Activated CD4-positive, alpha-beta T cell treated with anti-CD3 and anti-CD28 coated beads, Interleukin-2, amount 10 ng/mL, durations not matched to agents 7 days and 5 days (primary cell): ENCODE data around the gene SPDYE3. TPM values are rescaled to one million over a fixed set of nuclear protein-coding genes. Genes with fewer than 3 reads are reported as not detected.
"Not testable (repeated sequence)": the region's sequence is repeated elsewhere in the genome, so short reads cannot be mapped to it uniquely, and the experiment has no call there.

Source experiments
- CTCF ChIA-PET: fragments of 350-600 bp; sonication (Branson Sonifier 250); formaldehyde crosslinking; loops from one replicate; lab custom pipeline; 2021; ENCODE audit warnings: antibody characterized with exemption; lab: Charles Lee
- POLR2A ChIA-PET: fragments of 350-600 bp; sonication (Branson Sonifier 250); formaldehyde crosslinking; loops from one replicate; lab custom pipeline; 2021; ENCODE audit warnings: antibody characterized with exemption; lab: Charles Lee
- DNase-seq: peaks from one replicate; pipeline ENCODE4 v3.0.0-alpha.2; 2020
- H3K27ac Mint-ChIP-seq: one replicate; pipeline ENCODE4 v1.8.0; 2021; ENCODE audit warnings: mild to moderate bottlenecking, moderate library complexity, mixed read lengths
- H3K27me3 Mint-ChIP-seq: one replicate; pipeline ENCODE4 v1.8.0; 2021; ENCODE audit warnings: mixed read lengths
- H3K36me3 Mint-ChIP-seq: one replicate; pipeline ENCODE4 v1.8.0; 2021; ENCODE audit warnings: low read depth, mixed read lengths
- H3K4me1 Mint-ChIP-seq: one replicate; pipeline ENCODE4 v1.8.0; 2021; ENCODE audit warnings: mixed read lengths
- H3K4me3 Mint-ChIP-seq: one replicate; pipeline ENCODE4 v1.8.0; 2021; ENCODE audit warnings: mild to moderate bottlenecking, moderate library complexity, mixed read lengths
- H3K9me3 Mint-ChIP-seq: one replicate; pipeline ENCODE4 v1.8.0; 2021; ENCODE audit warnings: mixed read lengths
- total RNA-seq, 2 experiments: library from RNA; stranded (reverse); gene quantifications; one replicate each; pipeline ENCODE4 v1.2.3, GENCODE V29; 2021

The SPDYE3 gene, protein sequence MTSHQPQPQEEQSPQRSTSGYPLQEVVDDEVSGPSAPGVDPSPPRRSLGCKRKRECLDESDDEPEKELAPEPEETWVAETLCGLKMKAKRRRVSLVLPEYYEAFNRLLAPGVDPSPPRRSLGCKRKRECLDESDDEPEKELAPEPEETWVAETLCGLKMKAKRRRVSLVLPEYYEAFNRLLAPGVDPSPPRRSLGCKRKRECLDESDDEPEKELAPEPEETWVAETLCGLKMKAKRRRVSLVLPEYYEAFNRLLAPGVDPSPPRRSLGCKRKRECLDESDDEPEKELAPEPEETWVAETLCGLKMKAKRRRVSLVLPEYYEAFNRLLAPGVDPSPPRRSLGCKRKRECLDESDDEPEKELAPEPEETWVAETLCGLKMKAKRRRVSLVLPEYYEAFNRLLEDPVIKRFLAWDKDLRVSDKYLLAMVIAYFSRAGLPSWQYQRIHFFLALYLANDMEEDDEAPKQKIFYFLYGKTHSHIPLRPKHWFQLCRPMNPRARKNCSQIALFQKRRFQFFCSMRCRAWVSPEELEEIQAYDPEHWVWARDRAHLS
- total RNA-seq, result not detected

DNA sequence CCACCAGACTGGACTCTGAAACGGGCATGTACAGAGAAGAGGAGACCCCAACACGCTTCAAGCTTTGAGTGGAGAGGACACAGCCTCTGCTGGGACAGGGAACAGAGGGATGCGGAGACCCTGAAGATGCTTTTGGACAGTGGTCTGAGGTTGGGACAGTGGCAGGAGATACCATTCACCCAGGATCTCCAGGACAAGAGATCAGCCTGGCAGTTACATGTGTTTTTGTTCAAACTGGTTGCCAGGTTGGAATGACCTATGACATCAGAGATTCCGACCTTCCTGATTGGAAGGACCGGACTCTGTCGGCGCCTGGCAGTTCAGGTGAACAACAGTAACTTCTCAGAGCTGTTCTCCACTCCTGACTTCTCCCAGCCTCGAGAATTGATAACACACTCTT, at the start of gene SPDYE3:
Gene SPDYE3 (plus strand): TSS at position 301 of the 400 bp plus-strand sequence. CDS start 184 bp downstream, outside the sequence.
- POLR2A ChIA-PET, H3K36me3 Mint-ChIP-seq, DNase-seq, H3K9me3 Mint-ChIP-seq, H3K27me3 Mint-ChIP-seq, H3K4me1 Mint-ChIP-seq, H3K4me3 Mint-ChIP-seq, CTCF ChIA-PET, H3K27ac Mint-ChIP-seq: not testable (repeated sequence)

DNA sequence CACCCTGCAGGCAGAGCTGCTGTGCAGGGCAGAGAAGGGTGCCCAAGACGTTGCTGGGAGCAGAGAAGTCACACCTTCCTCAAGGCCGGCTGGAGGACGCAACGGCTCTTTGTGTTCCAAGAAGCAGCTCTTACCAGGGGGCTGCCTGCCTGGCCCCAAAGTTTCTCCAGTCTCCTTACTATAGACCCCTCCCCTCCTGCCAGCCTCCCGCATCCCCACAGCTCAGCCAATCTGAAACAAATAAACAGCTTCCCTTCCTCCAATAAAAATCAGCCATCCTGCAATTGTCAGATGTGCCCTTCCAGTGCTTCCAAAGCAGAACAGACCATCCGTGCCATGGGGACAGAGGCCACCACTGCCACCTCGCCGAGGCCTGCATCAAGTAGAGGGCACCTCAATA, 47.5 kb upstream of the SPDYE3 start:
- H3K9me3 Mint-ChIP-seq, H3K4me1 Mint-ChIP-seq, CTCF ChIA-PET, H3K27me3 Mint-ChIP-seq, H3K4me3 Mint-ChIP-seq, POLR2A ChIA-PET, DNase-seq, H3K36me3 Mint-ChIP-seq, H3K27ac Mint-ChIP-seq: not testable (repeated sequence)

DNA sequence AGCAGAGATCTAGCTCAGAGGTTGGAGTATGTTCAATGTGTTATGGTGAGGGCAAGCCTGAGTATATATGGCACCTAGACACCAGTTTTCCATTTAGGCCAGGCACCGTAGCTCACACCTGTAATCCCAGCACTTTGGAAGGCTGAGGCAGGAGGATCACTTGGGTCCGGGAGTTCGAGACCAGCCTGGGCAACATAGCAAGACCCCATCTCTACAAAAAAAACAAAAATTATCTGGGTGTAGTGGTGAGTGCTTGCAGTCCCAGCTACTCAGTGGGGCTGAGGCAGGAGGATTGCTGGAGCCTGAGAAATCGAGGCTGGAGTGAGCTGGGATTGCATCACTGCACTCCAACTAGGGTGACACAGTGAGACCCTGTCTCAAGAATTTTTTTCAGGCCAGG, 44.6 kb upstream of the SPDYE3 start:
- H3K4me1 Mint-ChIP-seq, H3K36me3 Mint-ChIP-seq, H3K27me3 Mint-ChIP-seq, H3K4me3 Mint-ChIP-seq, H3K9me3 Mint-ChIP-seq, H3K27ac Mint-ChIP-seq, POLR2A ChIA-PET, DNase-seq: not testable (repeated sequence)
- CTCF ChIA-PET, result interaction anchor here (1.5 kb wide), 1 partner anchor 9 kb away, joined by 7 read pairs; no protein-coding TSS in a partner anchor

- DNase-seq, CTCF ChIA-PET, H3K27ac Mint-ChIP-seq, H3K4me1 Mint-ChIP-seq, H3K9me3 Mint-ChIP-seq, H3K36me3 Mint-ChIP-seq, H3K4me3 Mint-ChIP-seq, POLR2A ChIA-PET, H3K27me3 Mint-ChIP-seq: not testable (repeated sequence)
These were observed 43.3 kb upstream of the SPDYE3 start for GRCh38 chr7:100264223-100264622.

DNA sequence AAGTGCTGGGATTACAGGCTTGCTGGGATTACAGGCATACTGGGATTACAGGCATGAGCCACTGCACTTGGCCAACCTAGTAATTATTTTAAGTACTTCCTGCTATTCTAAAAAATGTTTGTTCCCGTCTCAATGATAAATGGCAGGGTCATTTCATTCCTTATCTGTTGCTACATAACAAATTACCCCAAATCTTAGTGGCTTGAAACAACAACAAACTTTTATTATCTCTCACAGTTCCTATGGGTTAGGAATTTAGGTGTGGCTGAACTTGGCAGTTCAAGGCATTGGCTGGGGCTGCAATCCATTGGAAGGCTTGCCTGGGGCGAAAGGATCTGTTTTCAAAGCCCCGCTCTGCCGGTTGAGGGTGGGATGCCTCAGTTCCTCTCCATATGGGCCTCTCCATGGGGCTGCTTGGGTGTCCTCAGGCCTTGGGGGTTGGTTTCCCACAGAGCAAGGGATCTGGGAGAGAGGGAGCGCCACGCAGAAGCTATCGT, 42.8 kb upstream of the SPDYE3 start:
- H3K36me3 Mint-ChIP-seq, H3K4me3 Mint-ChIP-seq, POLR2A ChIA-PET, CTCF ChIA-PET, H3K27ac Mint-ChIP-seq, H3K27me3 Mint-ChIP-seq, H3K4me1 Mint-ChIP-seq, H3K9me3 Mint-ChIP-seq, DNase-seq: not testable (repeated sequence)

- CTCF ChIA-PET, H3K36me3 Mint-ChIP-seq, DNase-seq, H3K27me3 Mint-ChIP-seq, POLR2A ChIA-PET, H3K4me3 Mint-ChIP-seq, H3K9me3 Mint-ChIP-seq: not testable (repeated sequence)
- Mint-ChIP-seq H3K27ac (peak overlapping the region; percentile 46), H3K4me1 (peaks cover 11% of the 10 kb centered on the region)
These were observed 41.7 kb upstream of the SPDYE3 start for GRCh38 chr7:100265851-100266250.

DNA sequence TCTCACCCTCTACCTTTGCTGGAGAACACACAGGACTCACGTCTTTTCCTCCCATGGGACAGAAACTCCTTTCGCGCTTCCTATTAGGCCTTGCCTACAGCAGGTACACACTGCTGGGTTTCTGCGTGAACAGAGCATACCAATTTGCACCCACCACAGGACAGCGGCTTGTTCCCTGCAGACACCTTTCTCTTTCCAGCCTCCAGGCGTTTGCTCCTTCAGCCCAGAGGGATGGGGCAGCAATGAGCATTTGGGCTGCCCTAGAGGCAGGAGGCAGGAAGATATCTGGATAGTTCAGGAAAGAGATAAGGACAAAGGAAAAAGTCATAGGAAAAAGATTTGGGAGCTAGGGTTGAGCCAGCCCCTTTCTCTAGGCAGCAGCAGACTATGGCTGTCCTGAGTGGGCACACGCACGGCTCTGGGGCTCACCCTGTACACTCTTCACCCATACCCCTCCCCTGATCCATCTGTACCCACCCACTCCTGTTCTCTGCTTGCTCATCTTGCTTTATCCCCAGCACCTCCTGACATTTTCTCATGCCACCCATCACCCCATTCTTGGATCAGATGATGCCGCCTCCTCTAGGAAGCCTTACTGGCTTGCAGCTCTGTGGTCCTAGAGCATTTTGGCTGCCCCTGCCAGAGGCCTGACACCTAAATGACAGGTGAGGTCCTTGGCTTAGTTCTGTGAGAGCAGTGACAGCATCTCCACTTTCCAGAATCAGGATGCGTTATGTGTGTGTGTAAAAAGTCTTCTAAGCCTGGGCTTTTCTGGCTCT, 40.7 kb upstream of the SPDYE3 start:
- no peaks in the 10 kb centered on the region for H3K9me3 Mint-ChIP-seq
- no peak for DNase-seq
- H3K27ac Mint-ChIP-seq, result no peak overlapping the region
- peaks cover 3% of the 10 kb centered on the region for H3K27me3 Mint-ChIP-seq
- H3K4me3 Mint-ChIP-seq, result no peak overlapping the region
- H3K4me1 Mint-ChIP-seq, result peaks cover 15% of the 10 kb centered on the region
- H3K36me3 Mint-ChIP-seq, result no peaks in the 10 kb centered on the region
- ChIA-PET POLR2A (no interaction called here), CTCF (no interaction called here)

- DNase-seq, result no peak
- Mint-ChIP-seq H3K9me3 (no peaks in the 10 kb centered on the region), H3K27ac (no peak overlapping the region), H3K4me3 (no peak overlapping the region), H3K36me3 (no peaks in the 10 kb centered on the region), H3K27me3 (peaks cover 3% of the 10 kb centered on the region), H3K4me1 (peaks cover 21% of the 10 kb centered on the region)
- POLR2A ChIA-PET, result no interaction called here
- CTCF ChIA-PET, result no interaction called here
These were observed 39.9 kb upstream of the SPDYE3 start for GRCh38 chr7:100267648-100268047.

GRCh38 chr7:100268882-100269281, 38.6 kb upstream of the SPDYE3 start:
- H3K27ac Mint-ChIP-seq, CTCF ChIA-PET, POLR2A ChIA-PET, H3K4me3 Mint-ChIP-seq, DNase-seq, H3K27me3 Mint-ChIP-seq, H3K36me3 Mint-ChIP-seq, H3K9me3 Mint-ChIP-seq: not testable (repeated sequence)
- H3K4me1 Mint-ChIP-seq, result peaks cover 22% of the 10 kb centered on the region

DNA sequence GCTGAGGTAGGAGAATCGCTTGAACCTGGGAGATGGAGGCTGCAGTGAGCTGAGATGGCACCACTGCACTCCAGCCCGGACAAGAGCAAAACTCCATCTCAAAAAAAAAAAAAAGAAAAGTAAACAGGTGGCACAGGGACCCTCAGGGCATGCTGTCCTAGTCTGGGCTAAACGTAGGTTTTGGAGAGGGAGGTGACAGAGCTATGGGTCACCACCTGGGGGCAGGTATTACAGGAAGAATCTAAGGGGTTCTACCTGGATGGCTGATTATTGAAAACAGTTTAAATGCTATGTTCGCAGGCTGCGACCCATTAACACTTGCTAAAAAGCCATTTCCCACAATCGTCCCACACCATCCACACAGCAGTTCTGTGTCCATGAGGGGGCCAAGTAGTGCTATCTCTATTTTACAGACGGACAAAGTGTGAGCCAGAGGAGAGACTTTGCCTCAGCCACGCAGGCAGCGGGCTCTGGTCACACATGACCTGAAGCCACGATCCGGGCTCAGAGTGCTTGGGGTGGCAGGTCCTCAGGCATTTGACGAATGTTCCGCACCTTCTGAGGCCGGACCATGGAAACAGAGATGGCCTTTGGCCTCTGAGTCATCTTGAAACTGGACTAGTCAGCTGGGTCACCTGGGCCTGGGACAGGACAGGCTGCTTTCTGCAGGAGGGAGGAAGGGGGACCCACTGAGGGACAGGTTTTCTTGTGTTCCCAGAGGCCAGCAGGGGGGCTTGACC, 38.0 kb upstream of the SPDYE3 start:
- H3K27ac Mint-ChIP-seq, H3K9me3 Mint-ChIP-seq, POLR2A ChIA-PET, H3K27me3 Mint-ChIP-seq, H3K36me3 Mint-ChIP-seq, DNase-seq, H3K4me3 Mint-ChIP-seq, CTCF ChIA-PET: not testable (repeated sequence)
- peaks cover 22% of the 10 kb centered on the region for H3K4me1 Mint-ChIP-seq

- H3K27ac Mint-ChIP-seq, result peak overlapping the region; percentile 63
- CTCF ChIA-PET, POLR2A ChIA-PET, H3K9me3 Mint-ChIP-seq, H3K27me3 Mint-ChIP-seq, H3K36me3 Mint-ChIP-seq, DNase-seq: not testable (repeated sequence)
- H3K4me3 Mint-ChIP-seq, result peak overlapping the region; percentile 67
- peaks cover 27% of the 10 kb centered on the region for H3K4me1 Mint-ChIP-seq
These were observed 37.2 kb upstream of the SPDYE3 start for GRCh38 chr7:100270046-100270918.
